ENCODE measurements around the gene SPATA21. TPM values are rescaled to one million over a fixed set of nuclear protein-coding genes. Genes with fewer than 3 reads are reported as not detected.
"Not testable (repeated sequence)": the region's sequence is repeated elsewhere in the genome, so short reads cannot be mapped to it uniquely, and the experiment has no call there.

Gene SPATA21
- total RNA-seq, 4 donors from 2014 or later: not detected

GRCh38 chr1:16458831-16459230 lies 21.6 kb upstream of the SPATA21 start:
- Histone ChIP-seq H3K4me3 (no peak overlapping the region), H3K27ac (no peak overlapping the region), H3K9me3 (no peaks in the 10 kb centered on the region), H3K36me3 (peaks cover 0 to 47% (median 12%) of the 10 kb centered on the region in 4 donors), H3K27me3 (no peaks in the 10 kb centered on the region), H3K4me1 (peaks cover 0 to 5% (median 0%) of the 10 kb centered on the region in 4 donors)
- no peak for DNase-seq
- TF ChIP-seq POLR2A (IDR thresholded peaks at IDR 0.05) (no peak), POLR2AphosphoS5 (IDR thresholded peaks at IDR 0.05) (no peak), EP300 (IDR thresholded peaks at IDR 0.05; ENCODE audit: low read depth) (no peak), CTCF (IDR thresholded peaks at IDR 0.05) (no peak)
- WGBS, 2 donors (ENCODE audit: low coverage in 1 of 2): 77% methylated on average over 6 of the region's 6 CpGs; no CpG with 5 or more reads in 1 of the 2 donors
- intact Hi-C loops (cut with DNase I; ENCODE audit: low total_unique reads): no loop called here
- in situ Hi-C loops (cut with MboI; ENCODE audit: low pct_ligation_motif_present in 1 of 4, low pct_unique_long_range_greater_than_20kb in 1 of 4, low sequenced_read_pairs in 3 of 4): no loop called here

GRCh38 chr1:16456151-16456550 lies 18.9 kb upstream of the SPATA21 start:
- DNase-seq; H3K4me3 ChIP-seq; intact Hi-C loops (cut with DNase I; ENCODE audit: low total_unique reads); in situ Hi-C loops (cut with MboI; ENCODE audit: low pct_ligation_motif_present in 1 of 4, low pct_unique_long_range_greater_than_20kb in 1 of 4, low sequenced_read_pairs in 3 of 4); H3K4me1 ChIP-seq; H3K27ac ChIP-seq; H3K9me3 ChIP-seq; H3K27me3 ChIP-seq: not testable (repeated sequence)
- H3K36me3 ChIP-seq: peaks cover 0 to 57% (median 22%) of the 10 kb centered on the region in 4 donors
- WGBS, 2 donors (ENCODE audit: low coverage in 1 of 2): 92 to 94% methylated on average over 6 to 10 of the region's 10 CpGs

GRCh38 chr1:16454909-16455308 lies 17.7 kb upstream of the SPATA21 start:
- DNase-seq; H3K4me1 ChIP-seq; intact Hi-C loops (cut with DNase I; ENCODE audit: low total_unique reads); H3K27me3 ChIP-seq; H3K9me3 ChIP-seq; H3K4me3 ChIP-seq; in situ Hi-C loops (cut with MboI; ENCODE audit: low pct_ligation_motif_present in 1 of 4, low pct_unique_long_range_greater_than_20kb in 1 of 4, low sequenced_read_pairs in 3 of 4); H3K27ac ChIP-seq: not testable (repeated sequence)
- H3K36me3 ChIP-seq: peaks cover 0 to 60% (median 26%) of the 10 kb centered on the region in 4 donors
- WGBS, 2 donors (ENCODE audit: low coverage in 1 of 2): 60 to 84% methylated on average over 1 to 3 of the region's 3 CpGs

- no peak for TF ChIP-seq POLR2A (IDR thresholded peaks at IDR 0.05)
- TF ChIP-seq CTCF (IDR thresholded peaks at IDR 0.05): no peak
- Histone ChIP-seq H3K27ac (no peak overlapping the region), H3K36me3 (peaks cover 0 to 60% (median 28%) of the 10 kb centered on the region in 4 donors), H3K27me3 (no peaks in the 10 kb centered on the region), H3K9me3 (no peaks in the 10 kb centered on the region), H3K4me3 (no peak overlapping the region), H3K4me1 (peaks cover 0 to 2% (median 0%) of the 10 kb centered on the region in 4 donors)
- no peak for DNase-seq
- in situ Hi-C loops (cut with MboI; ENCODE audit: low pct_ligation_motif_present in 1 of 4, low pct_unique_long_range_greater_than_20kb in 1 of 4, low sequenced_read_pairs in 3 of 4): no loop called here
- intact Hi-C loops (cut with DNase I; ENCODE audit: low total_unique reads): no loop called here
- WGBS, 2 donors (ENCODE audit: low coverage in 1 of 2): 60 to 85% methylated on average over 2 to 13 of the region's 13 CpGs
These were observed 14.8 kb upstream of the SPATA21 start for GRCh38 chr1:16451841-16452528.

GRCh38 chr1:16450863-16451481 lies 13.7 kb upstream of the SPATA21 start:
- Histone ChIP-seq H3K4me1 (no peaks in the 10 kb centered on the region), H3K9me3 (no peaks in the 10 kb centered on the region), H3K27me3 (no peaks in the 10 kb centered on the region), H3K27ac (no peak overlapping the region), H3K36me3 (peaks cover 0 to 56% (median 25%) of the 10 kb centered on the region in 4 donors), H3K4me3 (no peak overlapping the region)
- whole genome bisulfite sequencing, 2 donors (ENCODE audit: low coverage in 1 of 2): 76 to 87% methylated on average over 5 to 6 of the region's 6 CpGs
- TF ChIP-seq POLR2A (IDR thresholded peaks at IDR 0.05) (no peak), CTCF (IDR thresholded peaks at IDR 0.05) (no peak), POLR2AphosphoS5 (IDR thresholded peaks at IDR 0.05) (no peak), EP300 (IDR thresholded peaks at IDR 0.05; ENCODE audit: low read depth) (no peak)
- intact Hi-C loops (cut with DNase I; ENCODE audit: low total_unique reads): no loop called here
- in situ Hi-C loops (cut with MboI; ENCODE audit: low pct_ligation_motif_present in 1 of 4, low pct_unique_long_range_greater_than_20kb in 1 of 4, low sequenced_read_pairs in 3 of 4): no loop called here
- no peak for DNase-seq

Measured in transverse colon (tissue), 4 donors.